Tibial nerve (tissue), 4 donors: ENCODE data around the gene MAP4K4.

ENCODE experiments used
- CTCF ChIP-seq, 5 experiments: fragments of 200-600 bp in 3 of 5; fragments of 450-650 bp in 2 of 5; sonication (generic) in 3 of 5; IDR thresholded peaks; one replicate each; pipeline ENCODE4 v1.5.1; 2016 to 2019; ENCODE audit warnings: antibody characterized with exemption in 5 of 5, mild to moderate bottlenecking in 3 of 5, moderate library complexity in 2 of 5
- EP300 ChIP-seq, 2 donors: sonication (generic); formaldehyde crosslinking; IDR thresholded peaks; one replicate each; pipeline ENCODE4 v1.6.1; 2017; ENCODE audit warnings: antibody characterized with exemption in 2 of 2, mild to moderate bottlenecking in 1 of 2
- POLR2A ChIP-seq, 2 donors: fragments of 450-650 bp; IDR thresholded peaks; one replicate each; pipeline ENCODE4 v1.6.1; 2017; ENCODE audit warnings: antibody characterized with exemption in 2 of 2, mild to moderate bottlenecking in 2 of 2, moderate library complexity in 2 of 2

- TF ChIP-seq POLR2A (IDR thresholded peaks at IDR 0.05) (no peak), CTCF (IDR thresholded peaks at IDR 0.05) (no peak), EP300 (IDR thresholded peaks at IDR 0.05) (no peak)
Observed at GRCh38 chr2:101738649-101739048, 41.1 kb downstream of the MAP4K4 start.
